A549 (cell line): ENCODE data around the gene KCNJ9. TPM values are rescaled to one million over a fixed set of nuclear protein-coding genes. Genes with fewer than 3 reads are reported as not detected.
"Not testable (repeated sequence)": the region's sequence is repeated elsewhere in the genome, so short reads cannot be mapped to it uniquely, and the experiment has no call there.

Experiments
- ATAC-seq, 2 experiments: fragments of 200-7000 bp in 1 of 2; fragments of >200 bp in 1 of 2; cut with Nextera tagmentation in 1 of 2; cut with Tn5 transposase in 1 of 2; 3 replicates each; pipeline versions ENCODE4 v1.8.0 to v1.9.1; 2018 to 2020; ENCODE audit warnings: mild to moderate bottlenecking in 1 of 2, moderate library complexity in 1 of 2
- CTCF ChIA-PET: fragments of 300-600 bp; sonication (Branson Sonifier 250); formaldehyde crosslinking; extraction: SDS; loops from one replicate; lab custom pipeline; 2021; ENCODE audit warnings: antibody characterized with exemption, inconsistent platforms; lab: Yijun Ruan, JAX
- POLR2A ChIA-PET: fragments of 350-600 bp; formaldehyde crosslinking; extraction: SDS; loops from one replicate; lab custom pipeline; 2021; ENCODE audit warnings: antibody characterized with exemption, inconsistent platforms; lab: Yijun Ruan, JAX
- DNase-seq, 2 experiments: peaks; one replicate each; pipeline versions ENCODE4 v3.0.0 to v3.0.0-alpha.2; 2011 to 2016; ENCODE audit warnings: low read depth in 1 of 2, low spot score in 1 of 2
- FAIRE-seq: peaks from 2 replicates; lab custom pipeline; 2011; peaks lifted over from hg19 to GRCh38; lab: Jason Lieb, UNC
- H3K27ac ChIP-seq, 2 experiments: fragments of >200 bp; sonication (Bioruptor Twin); formaldehyde crosslinking; 3 replicates each; pipeline ENCODE4 v1.5.1; 2016 to 2017
- H3K4me1 ChIP-seq: fragments of >200 bp; sonication (Bioruptor Twin); formaldehyde crosslinking; 3 replicates; pipeline ENCODE4 v1.6.1; 2016
- H3K4me2 ChIP-seq: fragments of >200 bp; sonication (Bioruptor Twin); formaldehyde crosslinking; 3 replicates; pipeline ENCODE4 v1.6.1; 2016
- H3K4me3 ChIP-seq: fragments of >200 bp; sonication (Bioruptor Twin); formaldehyde crosslinking; 3 replicates; pipeline ENCODE4 v1.5.1; 2016
- H3K9me3 ChIP-seq: fragments of >200 bp; sonication (Bioruptor Twin); formaldehyde crosslinking; 3 replicates; pipeline ENCODE4 v1.6.1; 2016
- CHD2 ChIP-seq: fragments of 150-350 bp; IDR thresholded peaks from 2 replicates; pipeline ENCODE4 v1.6.1; 2014; ENCODE audit warnings: low read length; ENCODE audit not compliant: partially characterized antibody
- CHD4 ChIP-seq: fragments of 200-600 bp; sonication (generic); IDR thresholded peaks from 2 replicates; pipeline ENCODE4 v1.6.1; 2016; ENCODE audit warnings: antibody characterized with exemption, mild to moderate bottlenecking, borderline replicate concordance
- EHF ChIP-seq: fragments of 250-450 bp; sonication (Bioruptor Pico); IDR thresholded peaks from 2 replicates; pipeline ENCODE4 v1.5.0; 2020; ENCODE audit warnings: mild to moderate bottlenecking
- FOSB ChIP-seq: fragments of 250-450 bp; sonication (Bioruptor Pico); IDR thresholded peaks from 2 replicates; pipeline ENCODE4 v1.5.0; 2020; ENCODE audit warnings: mild to moderate bottlenecking, moderate library complexity
- GATA3 ChIP-seq: IDR thresholded peaks from 2 replicates; pipeline ENCODE4 v1.6.1; 2012; ENCODE audit warnings: borderline replicate concordance
- JUN ChIP-seq, 2 experiments: fragments of >200 bp; sonication (Bioruptor Twin); formaldehyde crosslinking; IDR thresholded peaks; 2 replicates in 1 of 2; 3 replicates in 1 of 2; pipeline ENCODE4 v1.6.1; 2016 to 2017
- JUNB ChIP-seq: fragments of >200 bp; sonication (Bioruptor Twin); formaldehyde crosslinking; IDR thresholded peaks from 2 replicates; pipeline ENCODE4 v1.6.1; 2016
- KDM1A ChIP-seq: fragments of 200-600 bp; sonication (generic); IDR thresholded peaks from 2 replicates; pipeline ENCODE4 v1.6.1; 2016; ENCODE audit warnings: low read depth, mild to moderate bottlenecking
- KDM5A ChIP-seq: fragments of 200-600 bp; sonication (generic); IDR thresholded peaks from 2 replicates; pipeline ENCODE4 v1.6.1; 2016; ENCODE audit warnings: antibody characterized with exemption, mild to moderate bottlenecking
- MAFK ChIP-seq: fragments of 450-650 bp; IDR thresholded peaks from 2 replicates; pipeline ENCODE4 v1.6.1; 2014; ENCODE audit not compliant: partially characterized antibody
- MAX ChIP-seq: IDR thresholded peaks from 2 replicates; pipeline ENCODE4 v1.6.1; 2012
- NFE2L2 ChIP-seq: fragments of 150-350 bp; conservative IDR thresholded peaks from 2 replicates; pipeline ENCODE4 v1.6.1; 2014; ENCODE audit warnings: low read length
- PHF8 ChIP-seq: fragments of 200-600 bp; sonication (generic); IDR thresholded peaks from 2 replicates; pipeline ENCODE4 v1.6.1; 2016; ENCODE audit warnings: low read depth, mild to moderate bottlenecking, antibody characterized with exemption, moderate library complexity, borderline replicate concordance
- RARB ChIP-seq: fragments of 250-450 bp; sonication (Bioruptor Pico); IDR thresholded peaks from 2 replicates; pipeline ENCODE4 v1.8.0; 2021; ENCODE audit warnings: mild to moderate bottlenecking, moderate library complexity
- RCOR1 ChIP-seq: fragments of 150-350 bp; IDR thresholded peaks from 2 replicates; pipeline ENCODE4 v1.6.1; 2014; ENCODE audit warnings: antibody characterized with exemption, low read length, low read depth
- REST ChIP-seq: fragments of 200-600 bp; sonication (generic); IDR thresholded peaks from 2 replicates; pipeline ENCODE4 v1.6.1; 2016; ENCODE audit warnings: antibody characterized with exemption, mild to moderate bottlenecking, moderate library complexity
- TP53 ChIP-seq: fragments of 250-450 bp; sonication (Bioruptor Pico); IDR thresholded peaks from 2 replicates; pipeline ENCODE4 v1.5.0; 2021; ENCODE audit warnings: mild to moderate bottlenecking, moderate library complexity
- ZC3H11A ChIP-seq: fragments of 450-650 bp; IDR thresholded peaks from 2 replicates; pipeline ENCODE4 v1.6.1; 2014; ENCODE audit warnings: antibody characterized with exemption, mild to moderate bottlenecking
- WGBS: methylation state at CpG from one replicate; pipeline ENCODE4 v1.1.6; 2017; ENCODE audit errors: missing lambda C conversion rate; 5-methylcytosine and 5-hydroxymethylcytosine counted together
- polyA plus RNA-seq, 4 experiments: library from polyadenylated mRNA; depleted of rRNA in 3 of 4; stranded (reverse); fragments of >200 nt; fragmentation: RNase III in 1 of 4; extraction: RNeasy Plus Mini Kit Qiagen cat#74134 plus additional on column Dnase treatment in 1 of 4; gene quantifications; 2 replicates in 3 of 4; 3 replicates in 1 of 4; pipeline ENCODE4 v1.2.3, GENCODE V29; 2011 to 2017
- TF ChIP-seq, protein P1 (sequence below): fragments of 250-450 bp; sonication (Bioruptor Pico); IDR thresholded peaks from 2 replicates; pipeline ENCODE4 v1.5.0; 2020; ENCODE audit warnings: low read depth, mild to moderate bottlenecking, moderate library complexity
- TF ChIP-seq, protein P2 (sequence below): IDR thresholded peaks from 2 replicates; pipeline ENCODE4 v1.6.1; 2012; ENCODE audit warnings: low read depth, borderline replicate concordance

KCNJ9 gene
- polyA plus RNA-seq, 2 of the 4 experiments (the other 2 are of a cell fraction), result not detected

DNA sequence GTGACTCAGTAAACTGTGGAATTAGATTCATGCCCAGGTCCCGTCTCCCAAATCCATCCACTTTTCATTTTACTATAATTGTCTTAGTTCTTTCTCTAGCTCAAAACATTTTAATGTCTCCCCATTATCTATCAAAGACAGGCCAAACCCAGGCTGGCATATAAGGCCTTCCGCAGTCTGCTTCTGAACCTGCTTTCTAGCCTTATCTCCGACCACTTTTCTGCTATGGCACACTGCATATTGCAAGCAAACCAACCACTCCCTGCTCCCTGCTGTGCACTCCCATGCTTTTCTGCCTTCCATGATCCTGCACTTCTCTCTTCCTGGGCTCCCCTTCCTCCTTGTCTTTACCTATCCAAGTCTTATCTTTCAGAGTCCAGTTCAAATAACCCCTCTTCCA, 32.2 kb upstream of the KCNJ9 start:
- Histone ChIP-seq H3K27ac (no peak overlapping the region), H3K9me3 (no peaks in the 10 kb centered on the region), H3K4me3 (no peak overlapping the region), H3K4me2 (no peak overlapping the region), H3K4me1 (peaks cover 8% of the 10 kb centered on the region; the same call in 2 of the 3 replicates)
- DNase-seq, result no peak
- no peak for ATAC-seq
- POLR2A ChIA-PET, result no interaction called here
- 34% methylated on average over 3 of the region's 3 CpGs for WGBS
- no peak for TF ChIP-seq ZC3H11A
- no peak for TF ChIP-seq REST
- TF ChIP-seq JUN (IDR thresholded peaks at IDR 0.05), result no peak
- no peak for TF ChIP-seq FOSB (CRISPR knock-in tag)
- TF ChIP-seq CHD2, result no peak
- CTCF ChIA-PET, result interaction anchor here (3.9 to 15.0 kb wide), 2 partner anchors 9 to 33 kb away, joined by 37 to 258 read pairs; partner anchors contain the start of gene KCNJ9
- FAIRE-seq, result no peak

DNA sequence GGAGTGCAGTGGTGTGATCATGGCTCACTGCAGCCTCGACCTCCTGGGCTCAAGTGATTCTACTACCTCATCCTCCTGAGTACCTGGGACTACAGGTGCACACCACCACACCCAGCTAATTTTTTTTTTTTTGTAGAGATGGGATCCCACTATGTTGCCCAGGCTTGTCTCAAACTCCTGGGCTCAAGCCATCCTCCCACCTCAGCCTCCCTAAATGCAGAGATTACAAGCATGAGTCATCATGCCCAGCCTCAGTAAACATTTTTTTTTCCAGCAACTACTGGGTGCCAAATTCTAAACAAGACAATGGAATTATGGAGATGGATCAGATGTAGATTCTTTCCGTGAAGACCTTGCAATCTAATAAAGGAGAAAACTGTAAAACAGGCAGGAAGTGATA, 31.2 kb upstream of the KCNJ9 start:
- H3K27ac ChIP-seq, FAIRE-seq, H3K4me1 ChIP-seq, POLR2A ChIA-PET, DNase-seq, ATAC-seq, H3K4me3 ChIP-seq, H3K4me2 ChIP-seq, H3K9me3 ChIP-seq: not testable (repeated sequence)
- WGBS, result 24% methylated on average over 2 of the region's 2 CpGs
- CTCF ChIA-PET, result interaction anchor here (0.7 to 30.0 kb wide), 2 partner anchors 8 to 33 kb away, joined by 3 to 409 read pairs; partner anchors contain the start of gene KCNJ9

- ChIA-PET CTCF (interaction anchor here (30.0 kb wide), 1 partner anchor 33 kb away, joined by 409 read pairs; the partner anchor contains the start of gene KCNJ9), POLR2A (no interaction called here)
- DNase-seq, result no peak
- FAIRE-seq, result no peak
- Histone ChIP-seq H3K4me2 (no peak overlapping the region), H3K4me3 (no peak overlapping the region), H3K9me3 (no peaks in the 10 kb centered on the region), H3K27ac (no peak overlapping the region), H3K4me1 (peaks cover 8% of the 10 kb centered on the region; the same call in 2 of the 3 replicates)
- TF ChIP-seq CHD4 (no peak), FOSB (CRISPR knock-in tag) (no peak), RARB (CRISPR knock-in tag) (no peak), TP53 (no peak), GATA3 (no peak), NFE2L2 (no peak), PHF8 (no peak), KDM5A (no peak), MAFK (no peak), JUN (IDR thresholded peaks at IDR 0.05) (no peak), MAX (no peak), RCOR1 (no peak), KDM1A (no peak), JUNB (no peak), EHF (no peak)
- TF ChIP-seq, protein P1, sequence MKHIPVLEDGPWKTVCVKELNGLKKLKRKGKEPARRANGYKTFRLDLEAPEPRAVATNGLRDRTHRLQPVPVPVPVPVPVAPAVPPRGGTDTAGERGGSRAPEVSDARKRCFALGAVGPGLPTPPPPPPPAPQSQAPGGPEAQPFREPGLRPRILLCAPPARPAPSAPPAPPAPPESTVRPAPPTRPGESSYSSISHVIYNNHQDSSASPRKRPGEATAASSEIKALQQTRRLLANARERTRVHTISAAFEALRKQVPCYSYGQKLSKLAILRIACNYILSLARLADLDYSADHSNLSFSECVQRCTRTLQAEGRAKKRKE (CRISPR knock-in tag), result no peak
- TF ChIP-seq, protein P2, sequence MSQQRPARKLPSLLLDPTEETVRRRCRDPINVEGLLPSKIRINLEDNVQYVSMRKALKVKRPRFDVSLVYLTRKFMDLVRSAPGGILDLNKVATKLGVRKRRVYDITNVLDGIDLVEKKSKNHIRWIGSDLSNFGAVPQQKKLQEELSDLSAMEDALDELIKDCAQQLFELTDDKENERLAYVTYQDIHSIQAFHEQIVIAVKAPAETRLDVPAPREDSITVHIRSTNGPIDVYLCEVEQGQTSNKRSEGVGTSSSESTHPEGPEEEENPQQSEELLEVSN, result no peak
- WGBS, result 53% methylated on average over 1 of the region's 1 CpG
- ATAC-seq, result no peak
These were observed 30.7 kb upstream of the KCNJ9 start for GRCh38 chr1:160050619-160051018.
